Measurements from ENCODE around the gene CAPN5.

Gene CAPN5

GRCh38 chr11:77165066-77165465, 98.3 kb downstream of the CAPN5 start:
- in situ Hi-C loops (cut with HindIII; ENCODE audit: low sequenced_read_pairs) = no loop called here

DNA sequence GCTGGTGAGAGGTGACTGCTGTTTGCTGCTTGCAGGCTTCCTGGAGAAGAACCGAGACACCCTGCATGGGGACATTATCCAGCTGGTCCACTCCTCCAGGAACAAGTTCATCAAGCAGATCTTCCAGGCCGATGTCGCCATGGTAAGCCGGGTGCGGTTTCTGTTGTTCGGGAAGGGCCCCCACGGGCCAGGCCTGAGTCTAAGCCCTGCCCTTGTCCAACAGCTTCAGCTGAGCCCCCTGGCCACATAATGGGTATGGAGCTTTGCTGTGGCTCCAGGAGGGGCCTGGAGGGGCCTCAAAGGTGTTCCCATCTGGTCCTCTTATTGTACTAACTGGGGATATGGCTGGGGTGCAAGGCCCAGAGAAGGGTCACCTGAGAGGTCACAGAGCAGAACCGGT, 99.2 kb downstream of the CAPN5 start:
- in situ Hi-C loops (cut with HindIII; ENCODE audit: low sequenced_read_pairs) = no loop called here

DNA sequence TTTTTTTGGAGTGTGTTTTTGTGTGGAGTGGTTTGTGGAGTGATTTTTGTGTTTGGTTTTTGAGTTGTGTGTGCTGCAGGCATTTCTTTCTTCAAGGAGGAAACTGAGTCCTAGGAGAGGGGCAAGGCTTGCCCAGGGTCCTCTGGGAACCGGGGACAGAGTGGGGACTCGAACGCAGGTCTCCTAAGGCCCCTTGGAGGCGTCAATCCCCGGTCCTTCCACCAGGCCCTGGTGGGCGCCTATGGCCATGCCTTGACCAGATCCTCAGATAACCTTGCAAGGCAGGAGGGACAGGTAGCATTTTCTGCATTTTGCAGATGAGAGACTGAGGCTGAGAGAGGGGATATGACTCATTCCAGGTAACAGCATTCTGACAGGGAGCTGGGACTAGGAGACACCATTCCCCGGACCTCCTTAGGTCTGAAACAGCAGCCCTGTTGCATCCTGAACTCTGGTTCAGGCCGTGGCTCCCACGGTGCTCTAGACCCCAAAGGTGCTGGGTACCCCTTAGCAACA, 100.4 kb downstream of the CAPN5 start:
- in situ Hi-C loops (cut with HindIII; ENCODE audit: low sequenced_read_pairs) = no loop called here

- in situ Hi-C loops (cut with HindIII; ENCODE audit: low sequenced_read_pairs) = no loop called here
Observed at GRCh38 chr11:77167791-77168190, 101.0 kb downstream of the CAPN5 start.

- in situ Hi-C loops (cut with HindIII; ENCODE audit: low sequenced_read_pairs) = no loop called here
Observed at GRCh38 chr11:77170107-77170506, 103.3 kb downstream of the CAPN5 start.

GRCh38 chr11:77171254-77171653, 104.5 kb downstream of the CAPN5 start:
- in situ Hi-C loops (cut with HindIII; ENCODE audit: low sequenced_read_pairs) = no loop called here

DNA sequence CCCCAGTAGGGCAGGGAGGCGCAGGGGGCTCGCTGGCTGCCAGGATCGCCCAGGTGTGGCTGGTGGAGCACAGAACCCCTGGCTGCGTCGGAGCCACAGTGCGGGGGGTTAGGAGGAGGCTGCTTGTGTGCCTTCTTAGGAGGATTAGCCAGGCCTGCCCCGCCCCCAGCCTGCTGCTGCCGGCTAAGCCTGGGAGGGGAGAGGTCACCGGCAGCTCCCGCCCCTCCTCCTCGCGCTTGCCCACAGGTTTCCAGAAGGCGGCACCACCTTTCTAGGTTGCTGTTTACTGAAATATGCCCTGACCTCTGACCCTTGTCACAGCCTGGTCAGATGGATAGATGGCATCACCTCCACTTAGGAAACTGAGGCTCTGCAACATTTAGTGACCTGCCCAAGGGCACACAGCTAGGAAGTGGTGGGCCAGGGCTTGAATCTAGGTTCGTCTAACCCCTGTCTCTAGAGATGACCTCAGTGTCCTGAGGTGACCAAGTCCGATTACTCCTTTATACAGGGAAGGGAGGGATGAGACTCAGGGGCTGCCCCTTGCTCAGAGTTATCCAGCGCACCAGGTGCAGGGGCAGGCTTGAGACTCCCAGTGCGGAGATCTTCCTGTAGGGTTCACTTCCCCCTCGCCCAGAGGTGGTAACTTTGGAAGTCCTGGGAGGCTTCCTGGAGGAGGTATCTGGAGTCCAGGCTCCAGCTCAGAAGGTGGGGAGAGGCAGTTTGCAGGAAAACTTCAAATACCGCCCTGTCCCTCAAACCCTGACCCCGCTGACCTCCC, 105.3 kb downstream of the CAPN5 start:
- in situ Hi-C loops (cut with HindIII; ENCODE audit: low sequenced_read_pairs) = no loop called here

DNA sequence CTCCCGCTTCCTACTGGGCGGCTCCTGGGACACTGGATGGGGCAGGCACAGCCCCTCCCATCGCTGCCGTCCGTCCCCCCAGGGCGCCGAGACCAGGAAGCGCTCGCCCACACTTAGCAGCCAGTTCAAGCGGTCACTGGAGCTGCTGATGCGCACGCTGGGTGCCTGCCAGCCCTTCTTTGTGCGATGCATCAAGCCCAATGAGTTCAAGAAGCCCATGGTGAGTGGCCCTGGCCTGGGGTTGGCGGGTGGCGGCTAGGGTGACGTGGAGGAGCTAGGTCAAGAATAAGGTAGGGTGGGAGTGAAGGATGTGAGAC, 105.9 kb downstream of the CAPN5 start:
- in situ Hi-C loops (cut with HindIII; ENCODE audit: low sequenced_read_pairs) = no loop called here

DNA sequence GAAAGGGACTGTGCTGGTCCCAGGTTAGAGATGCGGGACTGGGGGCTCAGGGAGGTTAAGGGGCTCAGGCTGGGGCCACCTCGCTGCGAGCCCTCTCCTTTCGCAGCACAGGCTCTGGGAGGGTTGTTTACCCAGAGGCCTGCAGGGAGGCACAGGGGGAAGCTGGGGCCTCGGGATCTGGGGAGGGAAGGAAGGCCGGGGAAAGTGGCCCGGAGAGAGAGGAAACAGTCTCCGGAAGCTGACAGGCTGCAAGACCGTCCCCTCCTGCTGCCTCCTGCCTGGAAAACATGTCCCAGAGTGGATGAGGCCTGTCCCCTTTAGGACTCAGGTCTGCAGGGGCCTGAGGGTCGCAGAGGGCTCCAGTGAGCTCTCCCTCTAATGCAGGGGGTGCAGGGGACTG, 106.7 kb downstream of the CAPN5 start:
- in situ Hi-C loops (cut with HindIII; ENCODE audit: low sequenced_read_pairs) = no loop called here

- in situ Hi-C loops (cut with HindIII; ENCODE audit: low sequenced_read_pairs) = no loop called here
Observed at GRCh38 chr11:77174559-77174958, 107.8 kb downstream of the CAPN5 start.

DNA sequence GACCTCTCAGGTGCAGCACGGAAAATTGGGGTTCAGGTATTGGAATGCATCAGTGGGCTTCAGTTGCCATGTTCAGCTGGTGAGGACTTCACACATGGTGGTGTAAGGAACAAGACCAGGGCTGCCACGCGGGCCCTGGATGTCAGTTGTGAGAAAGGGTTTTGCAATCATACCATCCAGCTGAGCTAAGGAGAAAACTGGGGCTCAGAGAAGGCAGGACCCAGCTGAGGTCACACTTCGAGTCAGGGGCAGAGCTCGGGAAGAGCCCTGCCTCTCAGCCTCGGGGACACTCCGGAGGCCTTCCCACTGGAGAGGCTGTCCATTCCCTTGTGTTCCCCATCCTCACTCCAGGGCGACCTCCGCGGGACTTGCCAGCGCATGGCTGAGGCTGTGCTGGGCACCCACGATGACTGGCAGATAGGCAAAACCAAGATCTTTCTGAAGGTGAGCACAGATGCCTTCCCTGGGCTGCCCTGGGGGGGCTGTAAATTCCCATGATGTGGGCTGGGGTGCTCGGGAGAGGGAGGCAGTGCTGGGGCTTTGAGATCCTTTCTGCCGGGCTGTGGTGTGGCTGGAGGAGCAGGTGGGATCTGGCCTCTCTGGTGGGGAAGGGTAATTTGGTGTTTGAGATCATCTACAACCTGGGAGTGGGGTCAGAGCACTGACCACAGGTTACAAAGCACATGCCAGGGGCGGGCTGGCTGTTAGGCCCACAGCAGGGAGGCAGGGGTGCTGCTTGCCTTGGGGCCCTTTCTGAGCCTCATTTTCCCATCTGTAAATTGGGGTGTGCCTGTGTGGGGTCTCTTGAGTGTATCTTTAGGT, 108.5 kb downstream of the CAPN5 start:
- in situ Hi-C loops (cut with HindIII; ENCODE audit: low sequenced_read_pairs) = no loop called here

Measured in DLD1 (cell line).